ACC112 (cell line): ENCODE measurements around the gene CFL1.

Experiments used
- H2AFZ ChIP-seq: fragments of 200-600 bp; sonication (generic); one replicate; pipeline ENCODE4 v1.6.0; 2017; ENCODE audit warnings: antibody characterized with exemption, low read length; ENCODE audit not compliant: unreplicated experiment
- H3K27ac ChIP-seq: fragments of 200-600 bp; sonication (generic); 2 replicates; pipeline ENCODE4 v1.5.1; 2014; ENCODE audit warnings: low read depth, mild to moderate bottlenecking, antibody characterized with exemption, low read length, moderate library complexity
- H3K27me3 ChIP-seq: fragments of 200-600 bp; sonication (generic); 2 replicates; pipeline ENCODE4 v1.6.1; 2014; ENCODE audit warnings: mild to moderate bottlenecking, antibody characterized with exemption, low read length, moderate library complexity, mixed read lengths; ENCODE audit not compliant: insufficient read depth
- H3K36me3 ChIP-seq: fragments of 200-600 bp; sonication (generic); 2 replicates; pipeline ENCODE4 v1.6.1; 2016; ENCODE audit warnings: mild to moderate bottlenecking, antibody characterized with exemption, low read length, moderate library complexity, mixed read lengths; ENCODE audit not compliant: insufficient read depth
- H3K4me1 ChIP-seq: fragments of 200-600 bp; sonication (generic); one replicate; pipeline ENCODE4 v1.6.1; 2016; ENCODE audit warnings: low read length, mixed read lengths; ENCODE audit not compliant: insufficient read depth, unreplicated experiment, control insufficient read depth
- H3K4me3 ChIP-seq: fragments of 200-600 bp; sonication (generic); 2 replicates; pipeline ENCODE4 v1.5.1; 2014; ENCODE audit warnings: mild to moderate bottlenecking, low read depth, low read length
- H3K79me2 ChIP-seq: fragments of 200-600 bp; sonication (generic); one replicate; pipeline ENCODE4 v1.6.0; 2016; ENCODE audit warnings: low read length; ENCODE audit not compliant: control insufficient read depth, unreplicated experiment, insufficient read depth

The CFL1 gene

DNA sequence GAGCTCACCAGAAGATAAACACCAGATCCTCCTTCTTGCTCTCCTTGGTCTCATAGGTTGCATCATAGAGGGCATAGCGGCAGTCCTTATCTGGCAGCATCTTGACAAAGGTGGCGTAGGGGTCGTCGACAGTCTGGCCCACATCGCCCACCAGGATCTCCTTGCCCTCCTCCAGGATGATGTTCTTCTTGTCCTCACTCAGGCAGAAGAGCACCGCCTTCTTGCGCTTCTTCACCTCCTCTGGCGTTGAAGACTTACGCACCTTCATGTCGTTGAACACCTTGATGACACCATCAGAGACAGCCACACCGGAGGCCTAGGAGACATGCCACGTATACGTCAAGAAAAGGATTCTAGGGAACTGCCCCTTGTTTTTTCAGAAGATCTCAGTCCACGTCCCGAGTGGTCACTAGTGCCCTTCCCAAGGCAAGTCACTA is 2.0 kb downstream of the CFL1 start:
- H3K79me2 ChIP-seq = peaks cover 44% of the 10 kb centered on the region
- H3K4me1 ChIP-seq = peaks cover 5% of the 10 kb centered on the region
- H3K27me3 ChIP-seq = no peaks in the 10 kb centered on the region
- peaks cover 52% of the 10 kb centered on the region for H3K36me3 ChIP-seq
- H3K27ac ChIP-seq = no peak overlapping the region
- H3K4me3 ChIP-seq = peak overlapping the region; percentile 99
- no peak overlapping the region for H2AFZ ChIP-seq

DNA sequence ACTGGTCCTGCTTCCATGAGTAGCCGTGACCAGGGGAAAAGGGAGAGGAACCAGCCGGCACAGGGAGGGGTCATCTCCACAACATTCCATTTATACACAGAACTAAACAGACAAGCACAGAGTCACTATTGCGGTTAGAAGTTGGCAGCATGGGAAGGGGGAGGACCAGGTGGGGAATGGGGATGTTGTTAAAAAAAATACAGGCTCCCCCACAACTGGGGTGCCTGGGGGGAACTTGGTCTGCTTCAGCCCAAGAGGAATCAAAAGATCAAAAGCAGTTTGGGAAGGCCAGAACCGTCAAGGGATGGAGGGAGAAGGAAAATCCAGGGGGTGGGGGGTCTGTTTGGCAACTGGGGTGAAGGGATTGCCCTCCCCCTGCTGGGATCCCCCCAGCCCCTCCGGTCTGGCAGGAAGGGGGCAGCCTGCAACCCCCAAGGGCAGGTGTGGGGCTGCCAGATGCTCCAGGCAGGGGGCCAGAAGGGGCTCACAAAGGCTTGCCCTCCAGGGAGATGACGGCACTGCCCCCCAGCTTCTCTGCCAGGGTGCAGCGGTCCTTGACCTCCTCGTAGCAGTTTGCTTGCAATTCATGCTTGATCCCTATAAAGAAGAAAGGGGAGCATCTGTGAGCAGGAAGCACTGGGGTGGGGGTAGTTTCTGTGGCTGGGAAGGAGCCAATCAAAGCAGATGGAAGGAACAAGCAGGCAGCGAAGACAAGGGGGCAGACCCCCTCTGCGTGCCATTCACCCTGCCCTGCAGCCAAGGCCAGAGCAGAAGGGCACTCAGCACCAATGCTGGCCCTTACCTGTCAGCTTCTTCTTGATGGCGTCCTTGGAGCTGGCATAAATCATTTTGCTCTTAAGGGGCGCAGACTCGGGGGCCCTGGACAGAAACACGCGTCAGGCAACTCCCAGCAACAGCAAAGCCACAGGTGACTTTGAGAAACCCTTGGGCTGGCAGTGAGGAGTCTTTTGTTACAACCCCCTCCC is 2.8 kb downstream of the CFL1 start:
- H3K4me3 ChIP-seq = no peak overlapping the region
- peaks cover 44% of the 10 kb centered on the region for H3K79me2 ChIP-seq
- no peak overlapping the region for H2AFZ ChIP-seq
- peaks cover 5% of the 10 kb centered on the region for H3K4me1 ChIP-seq
- no peak overlapping the region for H3K27ac ChIP-seq
- H3K27me3 ChIP-seq = no peaks in the 10 kb centered on the region
- peaks cover 58% of the 10 kb centered on the region for H3K36me3 ChIP-seq

DNA sequence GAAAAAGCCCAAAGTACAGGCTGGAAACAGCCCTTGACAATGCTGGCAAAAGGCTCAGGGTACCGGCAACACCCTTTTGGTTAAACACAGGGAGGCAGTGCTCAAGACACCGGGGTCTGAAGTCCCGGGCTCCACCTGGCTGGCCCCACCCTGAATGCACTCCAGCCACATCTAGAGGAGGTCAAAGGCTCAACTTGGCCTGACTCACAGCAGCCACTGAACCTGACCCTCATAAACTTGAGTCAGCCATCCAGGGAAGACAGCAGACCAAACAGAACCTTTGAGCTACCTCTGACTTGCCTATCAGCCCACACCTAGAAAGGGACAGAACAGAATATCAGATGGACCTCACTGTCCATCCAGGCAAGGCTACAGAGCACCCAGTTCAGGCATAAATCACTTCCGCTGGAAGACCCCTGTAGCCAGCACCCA is 3.8 kb downstream of the CFL1 start:
- H3K27me3 ChIP-seq = no peaks in the 10 kb centered on the region
- H2AFZ ChIP-seq = no peak overlapping the region
- no peaks in the 10 kb centered on the region for H3K4me1 ChIP-seq
- H3K79me2 ChIP-seq = peaks cover 44% of the 10 kb centered on the region
- peaks cover 58% of the 10 kb centered on the region for H3K36me3 ChIP-seq
- H3K4me3 ChIP-seq = no peak overlapping the region
- H3K27ac ChIP-seq = no peak overlapping the region

DNA sequence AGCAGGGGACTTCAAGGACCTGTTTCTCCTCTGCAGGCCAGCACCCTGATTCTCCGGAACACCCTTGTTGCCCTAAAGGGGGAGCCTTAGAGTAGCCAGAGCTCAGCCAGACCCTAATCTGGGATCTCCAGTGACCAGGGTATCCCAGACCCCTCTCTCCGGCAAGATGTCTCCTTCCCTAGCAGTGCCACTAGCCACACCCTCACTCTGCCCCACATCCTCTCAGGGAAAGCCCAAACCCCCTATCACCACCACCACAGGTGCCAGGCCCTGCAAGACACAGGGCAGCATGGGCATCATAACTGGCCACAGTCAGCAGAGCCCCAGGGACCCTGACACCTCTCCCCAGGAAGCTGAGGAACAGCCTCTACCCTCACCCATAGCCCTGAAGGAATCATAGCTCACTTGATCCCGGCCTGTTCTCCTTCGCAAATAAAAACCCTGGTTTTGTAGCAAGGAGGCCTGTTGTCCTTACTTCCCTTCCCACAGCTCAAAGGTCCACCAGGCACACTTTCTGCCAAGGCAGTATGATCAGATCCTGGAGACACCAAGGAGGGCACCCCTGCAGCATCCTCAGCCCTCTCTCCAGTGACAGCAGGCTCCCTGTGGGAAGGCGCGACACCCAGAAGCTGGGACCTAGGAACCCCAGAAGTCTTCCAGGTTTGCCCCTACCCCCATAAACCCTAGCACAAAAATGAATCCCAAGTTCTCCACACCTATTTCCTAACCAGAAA is 4.6 kb downstream of the CFL1 start:
- peaks cover 58% of the 10 kb centered on the region for H3K36me3 ChIP-seq
- no peaks in the 10 kb centered on the region for H3K27me3 ChIP-seq

DNA sequence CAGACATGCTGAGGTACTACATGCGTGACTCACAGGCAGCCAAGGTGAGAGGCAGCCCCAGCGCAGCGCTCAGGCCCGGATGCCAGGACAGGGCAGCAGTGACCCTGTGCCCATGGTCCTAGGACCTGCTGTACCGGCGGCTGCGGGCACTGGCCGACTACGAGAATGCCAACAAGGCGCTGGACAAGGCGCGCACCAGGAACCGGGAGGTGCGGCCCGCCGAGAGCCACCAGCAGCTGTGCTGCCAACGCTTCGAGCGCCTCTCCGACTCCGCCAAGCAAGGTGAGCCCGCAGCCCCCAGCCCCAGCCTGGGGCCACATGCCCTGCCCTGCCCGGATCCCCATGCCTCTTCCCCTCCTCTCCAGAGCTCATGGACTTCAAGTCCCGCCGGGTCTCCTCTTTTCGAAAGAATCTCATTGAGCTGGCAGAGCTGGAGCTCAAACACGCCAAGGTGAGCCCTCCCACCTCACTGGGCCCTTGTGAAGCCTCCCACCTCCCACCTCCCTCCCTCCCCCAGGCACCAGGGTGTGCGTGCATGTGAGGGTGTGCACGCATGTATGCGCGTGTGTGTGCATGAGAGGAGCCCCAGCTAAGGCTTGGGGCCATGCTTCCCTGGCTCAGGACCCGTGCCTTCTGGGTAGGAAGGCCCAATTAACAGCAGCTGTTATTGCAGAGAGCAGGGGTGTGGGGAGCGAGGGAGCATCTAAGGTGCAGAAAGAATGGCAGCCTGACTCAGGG is 5.3 kb downstream of the CFL1 start:
- no peak overlapping the region for H3K4me3 ChIP-seq
- no peak overlapping the region for H3K27ac ChIP-seq
- peaks cover 41% of the 10 kb centered on the region for H3K79me2 ChIP-seq
- no peaks in the 10 kb centered on the region for H3K4me1 ChIP-seq
- no peak overlapping the region for H2AFZ ChIP-seq
- H3K36me3 ChIP-seq = peaks cover 58% of the 10 kb centered on the region
- H3K27me3 ChIP-seq = no peaks in the 10 kb centered on the region

More for the DNA sequence above, 4.6 kb downstream of the CFL1 start:
- Histone ChIP-seq H3K4me3 (no peak overlapping the region), H3K4me1 (no peaks in the 10 kb centered on the region), H3K79me2 (peaks cover 44% of the 10 kb centered on the region), H2AFZ (no peak overlapping the region), H3K27ac (no peak overlapping the region)

DNA sequence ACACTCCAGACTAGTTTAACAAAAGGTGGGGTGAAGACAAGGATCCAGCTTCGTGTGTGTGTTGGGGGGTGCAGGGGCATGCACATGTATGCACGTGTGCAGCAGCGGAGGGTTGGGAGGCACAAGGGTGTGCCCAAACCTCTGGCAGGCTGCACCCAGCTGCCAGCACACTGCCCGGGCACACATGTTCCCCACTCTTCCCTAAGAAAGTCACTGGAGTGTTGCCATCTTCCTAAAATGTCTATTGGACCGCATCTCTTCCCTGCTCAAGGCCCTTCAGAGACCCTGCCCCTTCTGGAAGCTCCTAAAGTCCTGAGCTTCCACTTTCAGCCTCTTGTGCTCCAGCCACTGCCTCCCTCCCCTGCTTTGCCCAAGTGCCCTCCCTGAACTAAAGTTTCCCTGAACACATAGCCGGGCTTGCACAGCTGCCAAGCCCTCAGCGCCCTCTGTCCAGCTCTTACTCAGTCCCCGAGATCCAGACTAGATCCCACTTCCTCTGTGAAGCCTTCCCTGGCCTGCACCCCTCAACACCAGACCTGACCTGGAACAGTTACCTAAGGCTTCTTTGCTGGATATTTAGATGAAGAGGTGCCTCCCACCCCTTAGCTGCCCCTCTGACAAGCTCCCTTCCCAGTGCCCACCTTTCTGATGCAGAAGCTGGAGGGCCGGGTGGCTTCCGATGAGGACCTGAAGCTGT is 6.0 kb downstream of the CFL1 start:
- H2AFZ ChIP-seq = no peak overlapping the region
- no peaks in the 10 kb centered on the region for H3K27me3 ChIP-seq
- H3K4me3 ChIP-seq = no peak overlapping the region
- peaks cover 34% of the 10 kb centered on the region for H3K79me2 ChIP-seq
- peaks cover 58% of the 10 kb centered on the region for H3K36me3 ChIP-seq
- H3K27ac ChIP-seq = no peak overlapping the region
- no peaks in the 10 kb centered on the region for H3K4me1 ChIP-seq

DNA sequence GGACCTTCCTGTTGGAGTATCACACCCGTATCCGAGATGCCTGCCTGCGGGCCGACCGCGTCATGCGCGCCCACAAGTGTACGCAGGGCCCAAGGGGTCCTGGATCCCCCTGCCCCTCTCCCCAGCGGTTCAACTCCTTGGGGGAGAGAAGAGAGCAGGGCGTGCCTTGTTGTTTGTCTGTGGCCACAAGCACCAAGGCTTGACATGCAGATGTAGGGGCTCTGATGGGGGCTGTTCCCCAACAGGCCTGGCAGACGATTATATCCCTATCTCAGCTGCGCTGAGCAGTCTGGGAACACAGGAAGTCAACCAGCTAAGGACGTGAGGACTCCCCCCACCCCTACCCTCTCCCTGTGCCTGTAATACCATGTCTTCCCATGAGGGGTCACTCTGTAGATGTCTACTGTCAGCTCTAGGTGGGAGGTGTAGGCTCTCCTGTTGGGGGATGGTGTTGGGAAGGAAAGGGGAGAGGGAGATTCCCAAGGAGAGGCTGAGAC is 6.8 kb downstream of the CFL1 start:
- Histone ChIP-seq H3K36me3 (peaks cover 54% of the 10 kb centered on the region), H3K27ac (no peak overlapping the region), H3K79me2 (peaks cover 26% of the 10 kb centered on the region), H2AFZ (no peak overlapping the region), H3K4me1 (no peaks in the 10 kb centered on the region), H3K4me3 (no peak overlapping the region), H3K27me3 (no peaks in the 10 kb centered on the region)

DNA sequence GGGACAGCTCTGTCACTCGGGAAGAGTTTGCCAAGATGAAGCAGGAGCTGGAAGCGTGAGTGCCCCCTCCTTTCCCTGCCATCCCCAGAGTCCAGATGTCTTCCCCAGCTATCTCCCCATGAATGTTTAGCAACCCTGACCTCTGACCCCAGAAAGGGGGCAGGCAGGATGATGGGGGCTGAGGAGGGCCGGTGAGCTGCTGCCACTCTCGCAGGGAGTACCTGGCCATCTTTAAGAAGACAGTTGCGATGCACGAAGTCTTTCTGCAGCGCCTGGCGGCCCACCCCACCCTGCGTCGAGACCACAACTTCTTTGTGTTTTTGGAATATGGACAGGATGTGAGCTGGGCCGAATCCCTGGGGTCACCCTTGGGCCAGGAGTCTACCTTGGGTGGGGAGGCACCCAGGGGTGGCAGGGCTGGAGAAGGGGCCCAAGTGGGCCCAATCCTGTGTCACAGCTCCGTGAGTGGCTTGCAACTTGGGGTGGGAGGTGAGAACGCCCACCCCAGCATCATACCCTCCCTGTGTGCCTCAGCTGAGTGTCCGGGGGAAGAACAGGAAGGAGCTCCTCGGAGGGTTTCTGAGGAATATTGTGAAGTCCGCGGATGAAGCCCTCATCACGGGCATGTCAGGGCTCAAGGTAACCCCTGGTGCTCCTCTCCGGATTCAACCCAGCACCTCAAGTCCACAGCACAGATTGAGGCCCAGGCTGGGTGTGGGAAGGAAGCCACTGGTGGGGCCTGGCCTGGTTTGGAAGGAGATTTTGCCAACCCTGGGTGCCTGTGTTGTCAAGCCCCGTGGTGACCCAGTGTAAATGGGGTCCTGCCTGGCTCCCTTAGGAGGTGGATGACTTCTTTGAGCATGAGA is 7.5 kb downstream of the CFL1 start:
- Histone ChIP-seq H3K4me1 (no peaks in the 10 kb centered on the region), H3K79me2 (peaks cover 19% of the 10 kb centered on the region), H3K27me3 (no peaks in the 10 kb centered on the region), H3K36me3 (peaks cover 47% of the 10 kb centered on the region), H3K4me3 (no peak overlapping the region), H2AFZ (no peak overlapping the region), H3K27ac (no peak overlapping the region)

DNA sequence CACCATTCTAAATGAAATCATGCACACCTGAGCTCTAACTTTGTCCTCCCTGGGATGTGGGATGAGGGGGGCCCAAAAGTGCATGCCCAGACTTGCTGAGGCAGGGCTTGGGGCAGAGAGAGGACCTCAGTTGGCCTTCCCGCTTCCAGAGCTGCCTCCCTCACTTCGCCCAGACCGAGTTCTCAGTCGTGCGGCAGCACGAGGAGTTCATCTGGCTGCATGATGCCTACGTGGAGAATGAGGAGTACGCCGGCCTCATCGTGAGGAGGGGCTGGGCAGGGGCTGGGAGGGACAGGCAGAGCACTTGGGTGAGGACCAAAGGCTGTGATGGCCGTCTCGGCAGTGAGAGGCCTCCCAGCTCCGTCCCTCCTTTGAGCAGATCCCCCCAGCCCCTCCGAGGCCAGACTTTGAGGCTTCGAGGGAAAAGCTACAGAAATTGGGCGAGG is 8.2 kb downstream of the CFL1 start:
- Histone ChIP-seq H3K4me1 (no peaks in the 10 kb centered on the region), H3K27me3 (no peaks in the 10 kb centered on the region), H3K36me3 (peaks cover 43% of the 10 kb centered on the region), H2AFZ (no peak overlapping the region), H3K79me2 (peaks cover 12% of the 10 kb centered on the region), H3K4me3 (no peak overlapping the region), H3K27ac (no peak overlapping the region)
